K562 (cell line): Measurements from ENCODE around the gene GPATCH2. TPM values are rescaled to one million over a fixed set of nuclear protein-coding genes. Genes with fewer than 3 reads are reported as not detected.

Source experiments
- ATAC-seq: fragments of 200-7000 bp; cut with Tn5 transposase; 3 replicates; pipeline ENCODE4 v1.9.1; 2020; ENCODE audit warnings: moderate library complexity
- BruUV-seq: library from RNA; stranded (reverse); fragments of 400-500 nt; replicated peaks from 2 replicates; lab custom pipeline; 2021; lab: Mats Ljungman, UMichigan
- CTCF ChIA-PET: fragments of 300-600 bp; formaldehyde crosslinking; extraction: SDS; loops from one replicate; lab custom pipeline; 2021; ENCODE audit warnings: low intra/inter-chr PET ratio; lab: Yijun Ruan, JAX
- POLR2A ChIA-PET: fragments of 300-600, 350-650 bp; sonication (Branson Sonifier 250); formaldehyde crosslinking; extraction: SDS; loops from one replicate; lab custom pipeline; 2021; ENCODE audit warnings: antibody characterized with exemption, inconsistent platforms; lab: Yijun Ruan, JAX
- DNase-seq, 4 experiments: peaks; one replicate each; pipeline versions ENCODE4 v3.0.0 to v3.0.0-alpha.2; 2011 to 2018; ENCODE audit warnings: low spot score in 3 of 4, mixed read lengths in 3 of 4; ENCODE audit errors: extremely low read depth in 1 of 4
- FAIRE-seq: peaks from 2 replicates; lab custom pipeline; 2011; peaks lifted over from hg19 to GRCh38; lab: Jason Lieb, UNC
- H2AFZ ChIP-seq: 2 replicates; pipeline ENCODE4 v1.6.0; 2011; ENCODE audit warnings: low read depth, low read length, control low read depth, inconsistent platforms
- H3K27ac ChIP-seq: fragments of 200-600 bp; 3 replicates; pipeline ENCODE4 v1.8.0; 2011; ENCODE audit warnings: low read depth, mild to moderate bottlenecking, control low read depth, inconsistent platforms, low read length, moderate library complexity, mixed read lengths; ENCODE audit errors: extremely low read depth
- H3K27me3 ChIP-seq, 2 experiments: fragments of 300-600 bp in 1 of 2; 2 replicates in 1 of 2; 3 replicates in 1 of 2; pipeline versions ENCODE4 v1.6.0 to v1.8.0; 2011; ENCODE audit warnings: inconsistent platforms in 2 of 2, low read length in 2 of 2, mild to moderate bottlenecking in 1 of 2, mixed read lengths in 1 of 2, moderate library complexity in 1 of 2; ENCODE audit not compliant: control insufficient read depth in 2 of 2, insufficient read depth in 2 of 2
- H3K36me3 ChIP-seq: fragments of 300-600 bp; 3 replicates; pipeline ENCODE4 v1.8.0; 2011; ENCODE audit warnings: mild to moderate bottlenecking, low read length, inconsistent platforms; ENCODE audit not compliant: control insufficient read depth, insufficient read depth
- H3K4me1 ChIP-seq, 2 experiments: fragments of 200-600 bp in 1 of 2; replicated peaks in 1 of 2; 2 replicates in 1 of 2; 3 replicates in 1 of 2; pipeline versions ENCODE4 v1.5.1 to v1.8.0; 2011; ENCODE audit warnings: inconsistent platforms in 2 of 2, low read length in 2 of 2, mild to moderate bottlenecking in 1 of 2, mixed read lengths in 1 of 2, moderate library complexity in 1 of 2; ENCODE audit not compliant: control insufficient read depth in 2 of 2, insufficient read depth in 2 of 2
- H3K4me2 ChIP-seq: 2 replicates; pipeline ENCODE4 v1.6.1; 2011; ENCODE audit warnings: low read length, control low read depth, inconsistent platforms, mixed read lengths; ENCODE audit not compliant: insufficient read depth
- H3K4me3 ChIP-seq: fragments of 200-600 bp; sonication (generic), shearing (Covaris generic); 2 replicates; pipeline ENCODE4 v1.5.1; 2016; ENCODE audit warnings: control low read depth, inconsistent platforms
- H3K79me2 ChIP-seq: fragments of 200-600 bp; 3 replicates; pipeline ENCODE4 v1.8.0; 2011; ENCODE audit warnings: low read length, inconsistent platforms; ENCODE audit not compliant: control insufficient read depth, insufficient read depth
- H3K9ac ChIP-seq, 2 experiments: 2 replicates each; pipeline versions ENCODE4 v1.6.0 to v1.6.1; 2011; ENCODE audit warnings: low read depth in 2 of 2, low read length in 2 of 2, control low read depth in 1 of 2, inconsistent platforms in 1 of 2, mild to moderate bottlenecking in 1 of 2, mixed read lengths in 1 of 2; ENCODE audit not compliant: insufficient read depth in 1 of 2
- H3K9me1 ChIP-seq: one replicate; pipeline ENCODE4 v1.6.0; 2011; ENCODE audit warnings: inconsistent platforms, mild to moderate bottlenecking, low read length, moderate library complexity; ENCODE audit not compliant: control insufficient read depth, insufficient read depth
- H3K9me3 ChIP-seq: replicated peaks from 2 replicates; pipeline ENCODE4 v1.5.1; 2011; ENCODE audit warnings: low read depth, low read length, inconsistent platforms; ENCODE audit not compliant: control insufficient read depth, insufficient read depth
- H4K20me1 ChIP-seq: replicated peaks from 2 replicates; pipeline ENCODE4 v1.6.1; 2011; ENCODE audit warnings: low read length, inconsistent platforms, mixed read lengths; ENCODE audit not compliant: control insufficient read depth, insufficient read depth
- BDP1 ChIP-seq: IDR thresholded peaks from 3 replicates; pipeline ENCODE4 v1.6.1; 2011; ENCODE audit not compliant: insufficient read length, insufficient read depth
- CEBPG ChIP-seq, 3 experiments: fragments of 200-800 bp in 1 of 3; sonication (Bioruptor generic) in 1 of 3; sonication (generic) in 1 of 3; formaldehyde crosslinking in 1 of 3; IDR thresholded peaks in 2 of 3; conservative IDR thresholded peaks in 1 of 3; 2 replicates each; pipeline versions ENCODE4 v1.6.1 to v1.8.0; 2016 to 2022; ENCODE audit warnings: missing compliant biosample characterization in 2 of 3, missing genetic modification characterization in 2 of 3, mild to moderate bottlenecking in 1 of 3, missing genetic modification reagents in 1 of 3
- CXXC5 ChIP-seq: fragments of 250-450 bp; sonication (Bioruptor Pico); IDR thresholded peaks from 2 replicates; pipeline ENCODE4 v1.8.0; 2022; ENCODE audit warnings: inconsistent platforms, mild to moderate bottlenecking, moderate library complexity
- MCM5 ChIP-seq: fragments of 450-650 bp; IDR thresholded peaks from 2 replicates; pipeline ENCODE4 v1.6.1; 2016; ENCODE audit warnings: low read depth
- MTF1 ChIP-seq: fragments of 250-450 bp; sonication (Bioruptor Pico); IDR thresholded peaks from 2 replicates; pipeline ENCODE4 v1.9.0; 2021; ENCODE audit warnings: moderate library complexity, mild to moderate bottlenecking, inconsistent platforms, borderline replicate concordance
- POLR2G ChIP-seq: fragments of 200-400 bp; formaldehyde crosslinking; IDR thresholded peaks from 2 replicates; pipeline ENCODE4 v1.6.1; 2017; ENCODE audit warnings: low read depth, mild to moderate bottlenecking, antibody characterized with exemption, low read length, moderate library complexity
- RBM39 ChIP-seq: fragments of 200-400 bp; formaldehyde crosslinking; optimal IDR thresholded peaks from 2 replicates; pipeline ENCODE3; 2018; ENCODE audit warnings: low read depth, low read length
- SRSF9 ChIP-seq: fragments of 200-400 bp; formaldehyde crosslinking; IDR thresholded peaks from 2 replicates; pipeline ENCODE4 v1.6.1; 2017; ENCODE audit warnings: low read depth, low read length, borderline replicate concordance
- ZNF696 ChIP-seq: fragments of 250-450 bp; sonication (Bioruptor Pico); conservative IDR thresholded peaks from 2 replicates; pipeline ENCODE4 v1.4.0; 2020; ENCODE audit warnings: mild to moderate bottlenecking, moderate library complexity
- WGBS: fragments of 100-300 bp; shearing (Covaris generic); methylation state at CpG from one replicate; pipeline ENCODE4 v1.1.6; 2016; ENCODE audit warnings: low coverage, mixed read lengths; ENCODE audit not compliant: insufficient coverage; ENCODE audit errors: missing lambda C conversion rate; 5-methylcytosine and 5-hydroxymethylcytosine counted together
- in situ Hi-C: fragments of 300-500 bp; cut with MboI; formaldehyde crosslinking; loops from 4 replicates; pipeline ENCODE4 v1.15.0; 2018; ENCODE audit warnings: inconsistent platforms, mixed read lengths
- intact Hi-C: fragments of 100-400 bp; cut with micrococcal nuclease; formaldehyde crosslinking; loops from 2 replicates; pipeline ENCODE4 v1.14.2; 2022
- polyA plus RNA-seq, 8 experiments: library from polyadenylated mRNA; depleted of rRNA in 4 of 8; stranded (reverse) in 5 of 8; unstranded in 3 of 8; fragments of >200 nt; fragmentation: Nextera tagmentation in 2 of 8; fragmentation: Illumina TruSeq in 1 of 8; extraction: Ambion mirVana in 2 of 8; extraction: Trizol in 1 of 8; gene quantifications; 2 replicates each; pipeline versions ENCODE4 v1.2.1 to v1.2.3, GENCODE V29; 2011 to 2014; ENCODE audit warnings: inconsistent platforms in 1 of 8, missing spikeins in 1 of 8
- total RNA-seq, 7 experiments: library from RNA; depleted of rRNA in 6 of 7; stranded (reverse); fragments of >200 nt in 6 of 7; fragmentation: Illumina TruSeq in 2 of 7; extraction: Trizol in 2 of 7; gene quantifications; 2 replicates each; pipeline versions ENCODE4 v1.2.1 to v1.2.3, GENCODE V29; 2011 to 2021; ENCODE audit warnings: low replicate concordance in 1 of 7
- TF ChIP-seq, protein P1 (sequence below): fragments of 450-650 bp; IDR thresholded peaks from 2 replicates; pipeline ENCODE4 v1.6.1; 2017; ENCODE audit warnings: antibody characterized with exemption
- TF ChIP-seq, protein P2 (sequence below): sonication (generic); formaldehyde crosslinking; IDR thresholded peaks from 2 replicates; pipeline ENCODE4 v1.8.0; 2022; ENCODE audit warnings: mild to moderate bottlenecking, missing genetic modification reagents
- TF ChIP-seq, protein P3 (sequence below), 3 experiments: fragments of 200-800 bp in 1 of 3; sonication (Bioruptor generic) in 1 of 3; sonication (generic) in 1 of 3; formaldehyde crosslinking in 1 of 3; IDR thresholded peaks; 2 replicates each; pipeline versions ENCODE4 v1.6.1 to v1.8.0; 2016 to 2022; ENCODE audit warnings: mild to moderate bottlenecking in 2 of 3, missing compliant biosample characterization in 2 of 3, missing genetic modification characterization in 2 of 3, missing genetic modification reagents in 1 of 3

GPATCH2 gene
- total and polyA plus RNA-seq, 9 of the 15 experiments (the other 6 are each of a cell fraction or from before 2014, with no cell fraction given) = 0.38 to 2.0 (median 0.55) TPM

DNA sequence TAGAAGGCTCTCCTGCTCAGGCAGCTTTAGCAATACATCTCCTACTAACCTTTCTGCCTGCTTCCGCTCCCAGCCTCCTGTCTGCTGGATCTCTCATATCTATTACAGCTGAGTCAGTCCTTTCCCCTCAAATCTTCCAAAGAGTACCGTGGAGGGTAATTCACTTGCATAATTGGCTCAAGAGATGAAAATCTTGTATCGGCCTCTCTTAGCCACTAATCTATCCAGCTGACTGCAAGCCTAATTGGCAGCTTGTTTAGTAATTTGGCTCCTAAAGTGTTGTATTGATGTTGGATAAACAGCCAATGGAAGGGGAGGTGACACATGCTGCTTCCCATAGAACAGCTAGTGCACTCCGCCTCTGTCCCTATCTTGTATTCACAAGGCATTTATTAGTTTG is 195.7 kb downstream of the GPATCH2 start:
- DNase-seq = no peak
- no peak for ATAC-seq
- ChIA-PET CTCF (no interaction called here), POLR2A (no interaction called here)
- Histone ChIP-seq H4K20me1 (no peaks in the 10 kb centered on the region), H3K4me1 (no peaks in the 10 kb centered on the region), H3K27ac (no peak overlapping the region), H3K79me2 (no peaks in the 10 kb centered on the region), H3K4me3 (no peak overlapping the region), H3K9ac (no peak overlapping the region), H3K27me3 (no peaks in the 10 kb centered on the region), H3K36me3 (no peaks in the 10 kb centered on the region), H3K9me1 (no peaks in the 10 kb centered on the region), H2AFZ (no peak overlapping the region), H3K9me3 (no peaks in the 10 kb centered on the region), H3K4me2 (no peak overlapping the region)
- no peak for FAIRE-seq
- in situ Hi-C loops (no loop called here), intact Hi-C loops (no loop called here)
- no TSS peak for BruUV-seq
- TF ChIP-seq, protein P1, sequence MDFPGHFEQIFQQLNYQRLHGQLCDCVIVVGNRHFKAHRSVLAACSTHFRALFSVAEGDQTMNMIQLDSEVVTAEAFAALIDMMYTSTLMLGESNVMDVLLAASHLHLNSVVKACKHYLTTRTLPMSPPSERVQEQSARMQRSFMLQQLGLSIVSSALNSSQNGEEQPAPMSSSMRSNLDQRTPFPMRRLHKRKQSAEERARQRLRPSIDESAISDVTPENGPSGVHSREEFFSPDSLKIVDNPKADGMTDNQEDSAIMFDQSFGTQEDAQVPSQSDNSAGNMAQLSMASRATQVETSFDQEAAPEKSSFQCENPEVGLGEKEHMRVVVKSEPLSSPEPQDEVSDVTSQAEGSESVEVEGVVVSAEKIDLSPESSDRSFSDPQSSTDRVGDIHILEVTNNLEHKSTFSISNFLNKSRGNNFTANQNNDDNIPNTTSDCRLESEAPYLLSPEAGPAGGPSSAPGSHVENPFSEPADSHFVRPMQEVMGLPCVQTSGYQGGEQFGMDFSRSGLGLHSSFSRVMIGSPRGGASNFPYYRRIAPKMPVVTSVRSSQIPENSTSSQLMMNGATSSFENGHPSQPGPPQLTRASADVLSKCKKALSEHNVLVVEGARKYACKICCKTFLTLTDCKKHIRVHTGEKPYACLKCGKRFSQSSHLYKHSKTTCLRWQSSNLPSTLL = no peak
- TF ChIP-seq MCM5 (no peak), CXXC5 (CRISPR knock-in tag) (no peak), BDP1 (no peak), POLR2G (no peak), ZNF696 (CRISPR knock-in tag) (no peak), CEBPG (CRISPR knock-in tag; IDR thresholded peaks at IDR 0.05) (no peak), CEBPG (tag; conservative IDR thresholded peaks at IDR 0.05 in 1 of 2, IDR thresholded peaks at IDR 0.05 in 1 of 2) (no peak), MTF1 (CRISPR knock-in tag) (no peak), RBM39 (no peak), SRSF9 (no peak)
- TF ChIP-seq, protein P2, sequence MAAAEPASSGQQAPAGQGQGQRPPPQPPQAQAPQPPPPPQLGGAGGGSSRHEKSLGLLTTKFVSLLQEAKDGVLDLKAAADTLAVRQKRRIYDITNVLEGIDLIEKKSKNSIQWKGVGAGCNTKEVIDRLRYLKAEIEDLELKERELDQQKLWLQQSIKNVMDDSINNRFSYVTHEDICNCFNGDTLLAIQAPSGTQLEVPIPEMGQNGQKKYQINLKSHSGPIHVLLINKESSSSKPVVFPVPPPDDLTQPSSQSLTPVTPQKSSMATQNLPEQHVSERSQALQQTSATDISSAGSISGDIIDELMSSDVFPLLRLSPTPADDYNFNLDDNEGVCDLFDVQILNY (CRISPR knock-in tag) = no peak
- TF ChIP-seq, protein P3, sequence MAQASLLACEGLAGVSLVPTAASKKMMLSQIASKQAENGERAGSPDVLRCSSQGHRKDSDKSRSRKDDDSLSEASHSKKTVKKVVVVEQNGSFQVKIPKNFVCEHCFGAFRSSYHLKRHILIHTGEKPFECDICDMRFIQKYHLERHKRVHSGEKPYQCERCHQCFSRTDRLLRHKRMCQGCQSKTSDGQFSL (CRISPR knock-in tag; IDR thresholded peaks at IDR 0.05) = no peak
- TF ChIP-seq, protein P3 (tag; IDR thresholded peaks at IDR 0.05) = no peak
- WGBS = 3% methylated on average over 4 of the region's 4 CpGs
